Measurements from ENCODE around the gene TBX20.

DNA sequence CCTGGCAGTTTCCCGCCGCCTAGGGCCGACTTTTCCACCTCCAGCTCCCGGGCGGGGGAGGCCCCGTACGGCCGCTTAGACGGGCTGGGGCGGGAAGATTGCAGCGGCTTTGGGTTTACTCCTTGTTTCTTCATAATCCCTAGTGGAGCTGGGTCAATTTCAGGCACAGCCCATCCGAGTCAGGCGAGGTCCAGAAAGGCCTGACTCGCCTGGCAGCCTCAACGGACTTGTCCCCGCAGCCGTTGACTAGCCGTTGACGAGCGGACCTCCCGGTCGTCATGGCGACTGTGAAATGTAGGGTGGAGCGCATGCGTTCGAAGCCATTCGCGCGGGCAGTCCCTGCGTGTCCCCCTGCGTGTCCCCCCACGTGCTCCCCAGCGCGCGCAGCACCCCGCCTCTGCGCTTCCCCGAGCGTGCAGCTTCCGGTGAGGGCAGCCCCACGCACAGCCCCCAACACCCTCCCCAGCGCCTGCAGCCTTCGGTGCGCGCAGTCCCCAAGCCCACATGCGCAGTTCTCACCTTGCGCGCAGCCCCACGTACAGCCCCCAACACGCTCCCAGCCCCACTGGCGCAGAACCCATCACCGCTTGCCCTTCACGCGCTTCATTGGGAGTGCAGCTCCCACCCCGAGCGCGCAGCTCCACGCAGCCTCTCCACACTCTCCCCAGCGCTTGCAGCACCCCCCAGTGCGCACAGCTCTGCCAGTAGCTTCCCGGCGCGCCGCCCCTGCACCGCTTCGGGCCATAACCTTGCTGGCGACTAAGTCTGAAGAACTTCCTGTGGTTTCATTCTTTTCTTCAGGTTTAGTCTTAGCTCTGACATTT lies 67.8 kb downstream of the TBX20 start:
- TF ChIP-seq, protein P1, sequence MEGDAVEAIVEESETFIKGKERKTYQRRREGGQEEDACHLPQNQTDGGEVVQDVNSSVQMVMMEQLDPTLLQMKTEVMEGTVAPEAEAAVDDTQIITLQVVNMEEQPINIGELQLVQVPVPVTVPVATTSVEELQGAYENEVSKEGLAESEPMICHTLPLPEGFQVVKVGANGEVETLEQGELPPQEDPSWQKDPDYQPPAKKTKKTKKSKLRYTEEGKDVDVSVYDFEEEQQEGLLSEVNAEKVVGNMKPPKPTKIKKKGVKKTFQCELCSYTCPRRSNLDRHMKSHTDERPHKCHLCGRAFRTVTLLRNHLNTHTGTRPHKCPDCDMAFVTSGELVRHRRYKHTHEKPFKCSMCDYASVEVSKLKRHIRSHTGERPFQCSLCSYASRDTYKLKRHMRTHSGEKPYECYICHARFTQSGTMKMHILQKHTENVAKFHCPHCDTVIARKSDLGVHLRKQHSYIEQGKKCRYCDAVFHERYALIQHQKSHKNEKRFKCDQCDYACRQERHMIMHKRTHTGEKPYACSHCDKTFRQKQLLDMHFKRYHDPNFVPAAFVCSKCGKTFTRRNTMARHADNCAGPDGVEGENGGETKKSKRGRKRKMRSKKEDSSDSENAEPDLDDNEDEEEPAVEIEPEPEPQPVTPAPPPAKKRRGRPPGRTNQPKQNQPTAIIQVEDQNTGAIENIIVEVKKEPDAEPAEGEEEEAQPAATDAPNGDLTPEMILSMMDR (IDR thresholded peaks at IDR 0.05): no peak
- no peak for TF ChIP-seq POLR2A (IDR thresholded peaks at IDR 0.05)

Data from breast epithelium (tissue), 3 donors.